Measurements from ENCODE around the gene GDF10. TPM values are rescaled to one million over a fixed set of nuclear protein-coding genes. Genes with fewer than 3 reads are reported as not detected.

The GDF10 gene
- polyA plus RNA-seq, 4 donors: 0.63 to 1.6 TPM; not detected in 2

DNA sequence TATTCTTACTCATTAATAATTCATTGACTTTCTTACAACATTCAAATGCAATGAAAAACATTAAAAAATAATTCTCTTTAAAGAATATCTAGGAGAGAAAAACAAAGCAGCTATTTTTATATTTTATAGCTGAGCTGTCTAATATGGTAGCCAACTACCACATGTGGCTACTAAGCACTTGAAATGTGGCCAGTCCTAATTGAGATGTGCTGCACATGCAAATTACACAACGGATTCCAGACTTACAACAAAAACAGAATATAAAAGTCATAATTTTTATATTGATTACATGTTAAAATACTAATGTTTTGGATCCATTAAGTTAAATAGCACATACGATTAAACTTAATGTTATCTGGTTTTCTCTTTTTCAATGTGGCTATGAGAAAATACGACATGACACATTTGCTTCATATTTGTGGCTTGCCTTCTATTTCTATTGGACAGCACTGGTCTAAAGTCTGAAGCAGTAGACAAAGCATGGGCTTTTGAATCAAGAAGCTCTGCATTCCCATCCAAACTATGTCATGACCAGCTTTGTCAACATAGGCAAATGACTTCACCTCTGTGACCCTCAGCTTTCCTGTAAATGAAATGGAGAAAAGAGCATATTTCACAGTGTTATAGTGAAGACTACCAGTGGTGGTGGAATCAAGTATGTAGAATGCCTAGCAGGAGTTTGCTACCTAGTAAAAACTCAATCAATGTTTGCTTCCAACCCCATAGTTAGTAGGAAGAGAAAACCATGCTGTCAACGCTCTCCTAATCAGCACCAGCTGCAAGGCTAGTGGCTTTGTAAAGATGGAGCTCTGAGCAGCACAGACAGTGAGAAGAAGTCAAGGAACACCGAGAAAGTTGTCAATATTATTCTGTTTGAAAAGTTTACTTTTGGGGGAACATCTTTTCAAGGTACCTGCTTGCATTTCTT lies 37.1 kb upstream of the GDF10 start:
- no peak for FAIRE-seq
- Histone ChIP-seq H3K36me3 (ENCODE audit: control insufficient read depth in 3 of 3, insufficient read depth in 2 of 3, low read depth in 1 of 3, low read length in 3 of 3) (no peaks in the 10 kb centered on the region), H3K27ac (ENCODE audit: low read depth in 1 of 3, low read length in 2 of 3) (no peak overlapping the region), H3K27me3 (ENCODE audit: control insufficient read depth in 3 of 3, insufficient read depth in 3 of 3, low read length in 3 of 3) (peaks cover 0 to 9% (median 0%) of the 10 kb centered on the region in 3 donors), H3K9me3 (ENCODE audit: control insufficient read depth in 2 of 2, insufficient read depth in 1 of 2, low read depth in 1 of 2, low read length in 1 of 2) (peaks cover 0 to 3% of the 10 kb centered on the region in 2 donors), H3K4me1 (ENCODE audit: control insufficient read depth in 3 of 3, insufficient read depth in 2 of 3, low read depth in 1 of 3, low read length in 2 of 3) (no peaks in the 10 kb centered on the region), H3K4me3 (ENCODE audit: low read depth in 1 of 3, low read length in 3 of 3) (no peak overlapping the region)
- no peak for DNase-seq
- WGBS, 3 donors: 68 to 78% (median 75%) methylated on average over 5 of the region's 5 CpGs

DNA sequence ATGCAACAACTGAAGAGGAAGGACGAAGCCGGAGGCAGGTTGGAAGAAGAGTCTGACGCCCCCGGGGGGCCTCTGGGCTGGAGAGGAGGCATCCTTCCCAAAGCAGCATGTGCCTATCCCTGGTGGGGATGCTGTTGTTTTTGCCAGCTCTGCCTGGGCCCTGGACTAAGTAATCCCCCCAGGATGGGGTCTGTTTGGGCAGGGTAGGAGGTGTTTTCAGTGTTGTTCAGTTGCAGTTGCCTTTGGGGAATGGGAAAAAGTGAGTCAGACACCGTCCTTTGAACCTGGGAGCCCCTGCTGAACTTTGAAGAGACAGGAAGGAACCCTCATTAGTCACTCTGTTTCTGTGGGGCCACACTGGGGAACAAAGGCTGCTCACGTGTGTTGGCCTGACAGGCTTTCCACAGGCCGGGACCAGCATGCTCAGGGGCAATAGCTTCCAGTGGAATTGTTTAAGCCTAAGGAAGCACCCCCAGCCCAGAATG lies 35.2 kb upstream of the GDF10 start:
- no peak overlapping the region for H3K4me3 ChIP-seq (ENCODE audit: low read depth in 1 of 3, low read length in 3 of 3)
- H3K4me1 ChIP-seq (ENCODE audit: control insufficient read depth in 3 of 3, insufficient read depth in 2 of 3, low read depth in 1 of 3, low read length in 2 of 3): no peaks in the 10 kb centered on the region
- H3K27ac ChIP-seq (ENCODE audit: low read depth in 1 of 3, low read length in 2 of 3): no peak overlapping the region
- peak; percentile 7 to 39 for DNase-seq
- H3K36me3 ChIP-seq (ENCODE audit: control insufficient read depth in 3 of 3, insufficient read depth in 2 of 3, low read depth in 1 of 3, low read length in 3 of 3): no peaks in the 10 kb centered on the region
- FAIRE-seq: no peak
- WGBS, 3 donors: 65 to 70% (median 65%) methylated on average over 7 of the region's 7 CpGs
- H3K27me3 ChIP-seq (ENCODE audit: control insufficient read depth in 3 of 3, insufficient read depth in 3 of 3, low read length in 3 of 3): peaks cover 0 to 4% (median 0%) of the 10 kb centered on the region in 3 donors
- H3K9me3 ChIP-seq (ENCODE audit: control insufficient read depth in 2 of 2, insufficient read depth in 1 of 2, low read depth in 1 of 2, low read length in 1 of 2): peaks cover 0 to 3% of the 10 kb centered on the region in 2 donors

DNA sequence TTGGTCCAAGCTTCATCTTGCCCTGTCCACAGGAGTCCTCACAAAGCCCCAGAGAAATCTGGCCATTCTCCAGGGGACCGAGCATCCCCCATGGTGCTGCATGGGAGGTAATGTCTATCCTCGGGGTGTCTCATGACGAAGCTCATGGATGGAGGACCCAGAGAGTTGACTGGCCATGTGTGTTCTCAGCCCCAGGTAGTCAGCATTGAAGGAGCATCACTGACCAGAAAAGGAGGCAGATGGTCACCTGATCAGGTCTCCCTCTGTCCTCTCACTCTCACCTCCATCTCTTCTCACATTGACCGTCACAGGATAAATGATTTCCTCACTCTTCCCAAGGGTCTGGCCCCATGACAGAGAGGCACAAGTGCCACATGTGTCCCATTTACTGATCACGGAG lies 33.4 kb upstream of the GDF10 start:
- WGBS, 3 donors: 85 to 92% (median 90%) methylated on average over 5 of the region's 5 CpGs
- Histone ChIP-seq H3K27me3 (ENCODE audit: control insufficient read depth in 3 of 3, insufficient read depth in 3 of 3, low read length in 3 of 3) (peaks cover 0 to 4% (median 0%) of the 10 kb centered on the region in 3 donors), H3K4me3 (ENCODE audit: low read depth in 1 of 3, low read length in 3 of 3) (no peak overlapping the region), H3K4me1 (ENCODE audit: control insufficient read depth in 3 of 3, insufficient read depth in 2 of 3, low read depth in 1 of 3, low read length in 2 of 3) (no peaks in the 10 kb centered on the region), H3K27ac (ENCODE audit: low read depth in 1 of 3, low read length in 2 of 3) (no peak overlapping the region), H3K9me3 (ENCODE audit: control insufficient read depth in 2 of 2, insufficient read depth in 1 of 2, low read depth in 1 of 2, low read length in 1 of 2) (peaks cover 0 to 3% of the 10 kb centered on the region in 2 donors), H3K36me3 (ENCODE audit: control insufficient read depth in 3 of 3, insufficient read depth in 2 of 3, low read depth in 1 of 3, low read length in 3 of 3) (no peaks in the 10 kb centered on the region)
- FAIRE-seq: no peak
- no peak for DNase-seq

DNA sequence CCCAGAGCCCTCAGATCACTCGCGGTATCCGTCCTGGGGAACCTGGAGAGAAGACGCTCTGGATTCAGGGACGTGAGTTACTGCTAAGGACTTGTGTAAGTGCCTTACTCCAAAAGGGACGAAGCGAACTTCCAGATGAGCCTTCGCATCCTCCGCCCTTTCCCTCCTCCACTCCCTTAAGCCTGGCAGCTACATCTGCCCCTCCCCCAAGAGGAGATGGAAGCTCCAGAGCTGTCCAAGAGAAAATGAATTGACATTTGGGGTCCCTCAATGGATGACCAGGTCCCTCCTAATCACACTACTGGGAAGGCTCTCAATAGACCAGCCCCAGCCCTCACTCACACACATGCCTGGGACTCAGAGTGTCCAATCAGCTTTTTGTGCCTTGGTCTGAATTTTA lies 31.3 kb upstream of the GDF10 start:
- WGBS, 3 donors: 92 to 97% (median 93%) methylated on average over 9 of the region's 9 CpGs
- no peak for FAIRE-seq
- Histone ChIP-seq H3K4me3 (ENCODE audit: low read depth in 1 of 3, low read length in 3 of 3) (no peak overlapping the region), H3K27ac (ENCODE audit: low read depth in 1 of 3, low read length in 2 of 3) (no peak overlapping the region), H3K36me3 (ENCODE audit: control insufficient read depth in 3 of 3, insufficient read depth in 2 of 3, low read depth in 1 of 3, low read length in 3 of 3) (no peaks in the 10 kb centered on the region), H3K4me1 (ENCODE audit: control insufficient read depth in 3 of 3, insufficient read depth in 2 of 3, low read depth in 1 of 3, low read length in 2 of 3) (no peaks in the 10 kb centered on the region), H3K9me3 (ENCODE audit: control insufficient read depth in 2 of 2, insufficient read depth in 1 of 2, low read depth in 1 of 2, low read length in 1 of 2) (peaks cover 0 to 3% of the 10 kb centered on the region in 2 donors), H3K27me3 (ENCODE audit: control insufficient read depth in 3 of 3, insufficient read depth in 3 of 3, low read length in 3 of 3) (peaks cover 0 to 4% (median 0%) of the 10 kb centered on the region in 3 donors)
- no peak for DNase-seq

DNA sequence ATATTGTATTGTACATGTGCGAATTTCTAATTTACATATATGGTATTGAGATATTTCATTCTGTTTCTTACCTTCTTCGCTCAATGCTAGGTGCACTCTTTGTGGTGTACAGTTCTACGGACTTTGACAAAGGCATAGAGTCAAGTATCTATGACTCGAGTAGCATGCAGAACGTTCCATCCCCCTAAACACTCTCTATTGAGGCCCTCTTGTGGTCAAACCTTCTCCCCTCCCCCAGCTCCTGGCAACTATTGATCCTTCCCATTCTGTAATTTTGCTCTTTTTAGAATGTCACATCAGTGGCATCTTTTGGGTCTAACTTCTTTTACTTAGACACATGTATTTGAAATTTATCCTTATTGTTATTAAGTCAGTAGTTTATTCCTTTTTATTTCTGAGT lies 30.7 kb upstream of the GDF10 start:
- DNase-seq (no peak), FAIRE-seq (no peak)
- Histone ChIP-seq H3K9me3 (ENCODE audit: control insufficient read depth in 2 of 2, insufficient read depth in 1 of 2, low read depth in 1 of 2, low read length in 1 of 2) (peaks cover 0 to 3% of the 10 kb centered on the region in 2 donors), H3K36me3 (ENCODE audit: control insufficient read depth in 3 of 3, insufficient read depth in 2 of 3, low read depth in 1 of 3, low read length in 3 of 3) (no peaks in the 10 kb centered on the region), H3K27me3 (ENCODE audit: control insufficient read depth in 3 of 3, insufficient read depth in 3 of 3, low read length in 3 of 3) (peaks cover 0 to 4% (median 0%) of the 10 kb centered on the region in 3 donors), H3K4me3 (ENCODE audit: low read depth in 1 of 3, low read length in 3 of 3) (no peak overlapping the region), H3K27ac (ENCODE audit: low read depth in 1 of 3, low read length in 2 of 3) (no peak overlapping the region), H3K4me1 (ENCODE audit: control insufficient read depth in 3 of 3, insufficient read depth in 2 of 3, low read depth in 1 of 3, low read length in 2 of 3) (no peaks in the 10 kb centered on the region)
- WGBS, 3 donors: 51 to 61% (median 57%) methylated on average over 5 of the region's 5 CpGs

DNA sequence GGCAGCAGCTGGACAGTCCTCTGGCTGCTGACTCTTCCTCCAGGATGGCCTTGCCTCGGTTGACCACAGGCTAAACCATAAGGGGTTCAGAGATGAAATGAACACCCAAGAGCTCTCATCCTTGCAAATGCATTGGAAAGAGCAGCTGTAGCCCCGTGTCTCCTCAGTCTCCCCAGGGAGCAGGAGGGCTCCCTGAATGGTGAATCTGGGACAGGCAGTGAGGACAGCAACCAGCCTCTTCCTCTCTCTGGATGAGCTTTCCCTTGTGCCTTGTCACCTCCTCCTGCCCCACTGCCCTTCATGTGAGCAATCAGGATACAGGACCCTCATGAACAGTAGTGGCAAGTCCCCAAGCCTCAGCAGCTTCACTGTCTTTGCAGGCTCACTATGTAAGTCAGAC lies 23.9 kb upstream of the GDF10 start:
- Histone ChIP-seq H3K9me3 (ENCODE audit: control insufficient read depth in 2 of 2, insufficient read depth in 1 of 2, low read depth in 1 of 2, low read length in 1 of 2) (no peaks in the 10 kb centered on the region), H3K4me3 (ENCODE audit: low read depth in 1 of 3, low read length in 3 of 3) (no peak overlapping the region), H3K4me1 (ENCODE audit: control insufficient read depth in 3 of 3, insufficient read depth in 2 of 3, low read depth in 1 of 3, low read length in 2 of 3) (peaks cover 0 to 15% (median 5%) of the 10 kb centered on the region in 3 donors), H3K36me3 (ENCODE audit: control insufficient read depth in 3 of 3, insufficient read depth in 2 of 3, low read depth in 1 of 3, low read length in 3 of 3) (no peaks in the 10 kb centered on the region), H3K27ac (ENCODE audit: low read depth in 1 of 3, low read length in 2 of 3) (peak overlapping the region in 1 of 3 donors; percentile 42), H3K27me3 (ENCODE audit: control insufficient read depth in 3 of 3, insufficient read depth in 3 of 3, low read length in 3 of 3) (no peaks in the 10 kb centered on the region)
- DNase-seq: no peak
- FAIRE-seq: no peak
- WGBS, 3 donors: 72 to 83% (median 80%) methylated on average over 2 of the region's 2 CpGs

DNA sequence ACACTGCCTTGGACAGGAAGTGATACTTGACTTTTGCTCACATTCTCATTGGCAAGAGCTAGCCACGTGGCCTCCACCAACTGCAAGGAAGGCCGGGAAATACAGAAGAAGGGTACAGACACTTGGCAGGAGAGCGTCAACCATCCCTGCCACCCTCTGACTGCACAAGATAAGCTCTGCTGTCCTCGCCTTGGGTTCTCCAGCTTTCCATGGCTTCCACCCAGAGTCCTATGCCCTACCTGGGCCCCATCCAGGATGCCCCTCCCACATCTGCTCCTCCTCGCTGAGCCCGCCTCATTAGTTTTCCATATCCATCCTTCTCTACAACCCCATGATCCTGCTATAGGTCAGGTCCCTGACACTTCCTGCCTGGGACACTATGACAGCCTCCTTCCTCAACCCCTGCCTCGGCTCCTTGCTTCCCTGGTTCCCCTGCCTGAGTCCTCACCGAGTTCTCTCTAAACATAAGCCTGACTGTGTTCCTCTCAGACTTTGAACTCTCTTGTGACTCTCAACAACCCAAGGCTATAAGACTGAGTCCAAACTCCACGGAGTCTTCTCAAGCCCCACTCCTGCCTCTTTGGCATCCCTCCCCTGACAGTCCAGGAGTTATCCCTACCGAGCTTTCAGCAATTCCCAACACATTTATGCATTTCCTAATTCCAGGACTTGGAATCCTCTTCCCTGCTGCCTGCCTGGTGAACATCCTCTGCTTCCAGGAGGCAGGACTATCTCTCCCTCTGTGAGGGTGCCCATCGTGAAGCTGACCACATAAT lies 23.2 kb upstream of the GDF10 start:
- 41 to 67% (median 51%) methylated on average over 11 of the region's 11 CpGs for WGBS, 3 donors
- peak overlapping the region in 2 of 3 donors; percentile 42 to 58 for H3K27ac ChIP-seq (ENCODE audit: low read depth in 1 of 3, low read length in 2 of 3)
- H3K9me3 ChIP-seq (ENCODE audit: control insufficient read depth in 2 of 2, insufficient read depth in 1 of 2, low read depth in 1 of 2, low read length in 1 of 2): no peaks in the 10 kb centered on the region
- FAIRE-seq (no peak), DNase-seq (peak; percentile 71 to 77)
- no peaks in the 10 kb centered on the region for H3K27me3 ChIP-seq (ENCODE audit: control insufficient read depth in 3 of 3, insufficient read depth in 3 of 3, low read length in 3 of 3)
- no peak overlapping the region for H3K4me3 ChIP-seq (ENCODE audit: low read depth in 1 of 3, low read length in 3 of 3)
- peaks cover 0 to 15% (median 5%) of the 10 kb centered on the region in 3 donors for H3K4me1 ChIP-seq (ENCODE audit: control insufficient read depth in 3 of 3, insufficient read depth in 2 of 3, low read depth in 1 of 3, low read length in 2 of 3)
- H3K36me3 ChIP-seq (ENCODE audit: control insufficient read depth in 3 of 3, insufficient read depth in 2 of 3, low read depth in 1 of 3, low read length in 3 of 3): no peaks in the 10 kb centered on the region

All from small intestine (tissue), 7 donors.